Germinal center (tissue), 1 donor: ENCODE measurements around the gene ZNF628.

Experiments used
- DNase-seq: peaks from one replicate; pipeline ENCODE4 v3.0.0; 2012; ENCODE audit warnings: mixed read lengths, low spot score

Gene ZNF628

GRCh38 chr19:55530996-55531395, 54.6 kb downstream of the ZNF628 start:
- no peak for DNase-seq
